ENCODE measurements around the gene CTSE. TPM values are rescaled to one million over a fixed set of nuclear protein-coding genes. Genes with fewer than 3 reads are reported as not detected.

The CTSE gene
- total RNA-seq, 2 donors from 2014 or later = not detected

DNA sequence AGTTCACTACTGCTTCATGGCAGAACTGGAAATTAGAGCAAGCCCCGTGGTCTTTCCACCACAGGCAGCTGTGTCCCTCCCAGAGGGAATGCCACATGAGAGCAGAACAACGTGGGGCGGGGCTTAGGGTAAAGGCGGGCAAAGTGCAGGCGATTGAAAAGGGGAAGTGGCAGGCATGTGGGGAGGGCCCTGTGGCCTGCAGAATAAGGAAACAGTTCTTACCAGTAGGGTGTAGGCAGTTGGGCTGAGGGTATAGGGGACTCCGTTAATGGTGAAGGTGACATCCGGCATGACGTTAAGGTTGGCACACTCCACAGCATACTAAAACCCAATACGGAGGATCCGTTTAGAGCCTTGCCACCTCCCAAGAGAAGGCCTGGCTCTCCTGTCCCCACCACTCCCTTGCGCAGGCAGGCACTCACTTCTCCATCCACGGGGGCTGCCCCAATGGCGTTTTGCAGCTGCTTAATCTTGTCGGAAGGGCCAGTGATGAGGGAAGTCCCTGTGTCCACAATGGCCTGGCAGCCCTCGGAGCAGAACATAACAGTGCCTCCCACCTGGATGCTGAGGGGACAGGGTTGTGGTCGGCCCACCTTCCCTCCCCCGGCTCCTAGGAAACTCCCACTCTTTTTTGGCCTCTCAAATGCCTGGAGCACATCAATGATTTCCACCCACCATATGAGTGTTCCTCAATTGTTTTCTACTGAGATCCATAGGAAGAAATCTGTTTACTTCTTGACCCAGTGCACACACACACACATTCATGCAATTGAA is 11.4 kb downstream of the CTSE start:
- Histone ChIP-seq H3K4me1 (replicated peaks) (no peaks in the 10 kb centered on the region), H3K36me3 (no peaks in the 10 kb centered on the region), H3K4me3 (no peak overlapping the region), H3K27ac (no peak overlapping the region), H3K9me3 (no peaks in the 10 kb centered on the region), H3K27me3 (replicated peaks; ENCODE audit: insufficient read depth) (no peaks in the 10 kb centered on the region)
- intact Hi-C loops (cut with DNase I) = no loop called here
- TF ChIP-seq, protein P1, sequence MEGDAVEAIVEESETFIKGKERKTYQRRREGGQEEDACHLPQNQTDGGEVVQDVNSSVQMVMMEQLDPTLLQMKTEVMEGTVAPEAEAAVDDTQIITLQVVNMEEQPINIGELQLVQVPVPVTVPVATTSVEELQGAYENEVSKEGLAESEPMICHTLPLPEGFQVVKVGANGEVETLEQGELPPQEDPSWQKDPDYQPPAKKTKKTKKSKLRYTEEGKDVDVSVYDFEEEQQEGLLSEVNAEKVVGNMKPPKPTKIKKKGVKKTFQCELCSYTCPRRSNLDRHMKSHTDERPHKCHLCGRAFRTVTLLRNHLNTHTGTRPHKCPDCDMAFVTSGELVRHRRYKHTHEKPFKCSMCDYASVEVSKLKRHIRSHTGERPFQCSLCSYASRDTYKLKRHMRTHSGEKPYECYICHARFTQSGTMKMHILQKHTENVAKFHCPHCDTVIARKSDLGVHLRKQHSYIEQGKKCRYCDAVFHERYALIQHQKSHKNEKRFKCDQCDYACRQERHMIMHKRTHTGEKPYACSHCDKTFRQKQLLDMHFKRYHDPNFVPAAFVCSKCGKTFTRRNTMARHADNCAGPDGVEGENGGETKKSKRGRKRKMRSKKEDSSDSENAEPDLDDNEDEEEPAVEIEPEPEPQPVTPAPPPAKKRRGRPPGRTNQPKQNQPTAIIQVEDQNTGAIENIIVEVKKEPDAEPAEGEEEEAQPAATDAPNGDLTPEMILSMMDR (IDR thresholded peaks at IDR 0.05) = no peak
- no peak for TF ChIP-seq POLR2AphosphoS5 (IDR thresholded peaks at IDR 0.05)
- no peak for TF ChIP-seq POLR2A (IDR thresholded peaks at IDR 0.05)
- WGBS = 80% methylated on average over 17 of the region's 17 CpGs
- no peak for DNase-seq (ENCODE audit: low spot score)

DNA sequence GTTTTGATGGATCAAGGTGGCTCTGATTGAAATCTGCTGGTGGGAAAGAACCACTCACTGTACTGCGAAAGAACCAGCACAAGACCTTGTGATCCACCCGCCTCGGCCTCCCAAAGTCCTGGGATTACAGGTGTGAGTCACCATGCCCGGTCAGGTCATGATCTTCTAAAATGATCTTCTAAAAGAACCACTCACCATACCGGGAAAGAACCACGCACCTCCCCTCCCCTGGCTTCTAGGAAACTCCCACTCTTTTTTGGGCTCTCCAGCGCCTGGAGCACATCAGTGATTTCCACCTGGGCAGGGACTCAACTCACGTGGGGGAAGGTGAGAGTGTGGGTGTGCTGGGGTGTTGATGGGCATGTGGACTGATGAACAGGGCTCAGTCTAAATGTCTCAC is 12.6 kb downstream of the CTSE start:
- H3K9me3 ChIP-seq = no peaks in the 10 kb centered on the region
- intact Hi-C loops (cut with DNase I) = no loop called here
- no peak overlapping the region for H3K4me3 ChIP-seq
- 94% methylated on average over 8 of the region's 8 CpGs for WGBS
- no peaks in the 10 kb centered on the region for H3K4me1 ChIP-seq (replicated peaks)
- no peak for DNase-seq (ENCODE audit: low spot score)
- TF ChIP-seq, protein P1 (IDR thresholded peaks at IDR 0.05) = no peak
- TF ChIP-seq POLR2AphosphoS5 (IDR thresholded peaks at IDR 0.05) (no peak), POLR2A (IDR thresholded peaks at IDR 0.05) (no peak)
- no peaks in the 10 kb centered on the region for H3K27me3 ChIP-seq (replicated peaks; ENCODE audit: insufficient read depth)
- no peaks in the 10 kb centered on the region for H3K36me3 ChIP-seq
- H3K27ac ChIP-seq = no peak overlapping the region

DNA sequence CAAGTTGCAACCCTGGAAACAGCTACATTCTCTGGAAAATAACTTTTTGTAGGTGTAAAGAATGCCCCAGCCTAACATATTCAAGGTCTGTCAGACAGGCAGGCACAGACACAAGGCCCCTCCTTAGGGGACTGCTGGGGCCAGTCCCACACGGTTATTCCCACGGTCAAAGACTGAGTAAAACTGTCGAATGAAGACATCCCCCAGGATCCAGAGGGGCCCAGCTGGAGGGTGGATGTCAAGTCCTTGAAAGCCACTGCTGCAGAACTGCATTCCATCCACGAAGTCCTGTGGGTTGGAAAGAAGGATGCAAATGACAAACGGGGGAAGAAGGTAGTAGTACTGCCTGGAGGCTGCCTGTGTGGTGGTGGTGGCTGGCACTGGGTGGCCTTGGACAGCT is 13.6 kb downstream of the CTSE start:
- H3K27me3 ChIP-seq (replicated peaks; ENCODE audit: insufficient read depth) = no peaks in the 10 kb centered on the region
- intact Hi-C loops (cut with DNase I) = no loop called here
- no peak overlapping the region for H3K4me3 ChIP-seq
- no peaks in the 10 kb centered on the region for H3K9me3 ChIP-seq
- H3K4me1 ChIP-seq (replicated peaks) = no peaks in the 10 kb centered on the region
- H3K27ac ChIP-seq = no peak overlapping the region
- TF ChIP-seq, protein P1 (IDR thresholded peaks at IDR 0.05) = no peak
- TF ChIP-seq POLR2A (IDR thresholded peaks at IDR 0.05) = no peak
- TF ChIP-seq POLR2AphosphoS5 (IDR thresholded peaks at IDR 0.05) = no peak
- 68% methylated on average over 5 of the region's 5 CpGs for WGBS
- no peak for DNase-seq (ENCODE audit: low spot score)
- no peaks in the 10 kb centered on the region for H3K36me3 ChIP-seq

DNA sequence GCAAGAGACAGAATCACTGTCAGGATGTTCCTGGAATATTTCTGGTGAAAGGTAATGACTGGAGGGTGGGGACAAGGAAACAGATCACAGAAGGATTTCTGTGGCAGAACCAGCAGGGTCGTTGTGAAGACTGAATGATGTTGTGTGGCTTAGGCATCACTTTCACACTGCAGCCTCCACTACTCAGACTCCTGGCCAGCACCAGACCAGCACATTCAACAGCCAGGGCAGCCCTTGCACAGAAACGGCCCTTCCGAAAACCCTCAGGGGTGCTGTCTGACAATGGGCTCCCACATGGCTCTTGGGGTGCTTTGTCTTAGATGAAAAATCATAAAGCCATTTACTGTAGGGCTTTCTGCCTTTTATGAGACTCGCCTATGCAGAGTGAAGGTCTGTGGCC is 16.7 kb downstream of the CTSE start:
- H3K27me3 ChIP-seq (replicated peaks; ENCODE audit: insufficient read depth) = no peaks in the 10 kb centered on the region
- H3K27ac ChIP-seq = no peak overlapping the region
- H3K36me3 ChIP-seq = no peaks in the 10 kb centered on the region
- no peak for TF ChIP-seq POLR2AphosphoS5 (IDR thresholded peaks at IDR 0.05)
- TF ChIP-seq, protein P1 (IDR thresholded peaks at IDR 0.05) = no peak
- no peak overlapping the region for H3K4me3 ChIP-seq
- WGBS = 71% methylated on average over 4 of the region's 4 CpGs
- intact Hi-C loops (cut with DNase I) = no loop called here
- no peak for DNase-seq (ENCODE audit: low spot score)
- H3K4me1 ChIP-seq (replicated peaks) = no peaks in the 10 kb centered on the region
- H3K9me3 ChIP-seq = no peaks in the 10 kb centered on the region

DNA sequence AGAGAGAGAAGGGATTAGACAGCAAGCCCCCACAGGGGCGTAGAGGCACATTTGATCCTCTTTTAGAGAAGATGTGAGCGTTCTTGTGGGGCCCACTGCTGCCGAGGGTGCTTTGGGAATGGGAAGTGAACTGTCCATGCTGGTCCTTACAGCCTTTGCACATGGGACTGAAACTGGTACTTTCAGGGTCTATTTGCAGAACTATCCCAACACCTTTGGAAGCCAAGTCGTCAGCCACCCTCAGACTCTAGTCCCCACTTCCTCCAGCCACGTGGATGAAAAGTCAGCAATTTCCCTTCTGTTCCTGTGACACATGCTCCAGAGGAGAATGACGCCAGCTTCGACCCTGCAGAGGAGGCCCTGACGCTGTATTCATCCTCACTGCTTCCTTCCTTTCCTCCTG is 17.9 kb downstream of the CTSE start:
- Histone ChIP-seq H3K4me1 (replicated peaks) (no peaks in the 10 kb centered on the region), H3K36me3 (no peaks in the 10 kb centered on the region), H3K4me3 (no peak overlapping the region), H3K9me3 (no peaks in the 10 kb centered on the region), H3K27me3 (replicated peaks; ENCODE audit: insufficient read depth) (no peaks in the 10 kb centered on the region), H3K27ac (peak overlapping the region in 1 of 2 donors; percentile 52)
- WGBS = 67% methylated on average over 8 of the region's 8 CpGs
- intact Hi-C loops (cut with DNase I) = no loop called here
- TF ChIP-seq POLR2A (IDR thresholded peaks at IDR 0.05) (no peak), POLR2AphosphoS5 (IDR thresholded peaks at IDR 0.05) (no peak)
- TF ChIP-seq, protein P1 (IDR thresholded peaks at IDR 0.05) = no peak
- DNase-seq (ENCODE audit: low spot score) = no peak

Data from prostate gland (tissue), 2 donors.